ENCODE data around the gene CXCL1. TPM values are rescaled to one million over a fixed set of nuclear protein-coding genes. Genes with fewer than 3 reads are reported as not detected.
A peak's percentile ranks its signal among the peaks of the same experiment; 100 is the strongest.

Gene CXCL1
- total RNA-seq, 1 experiment from 2014 or later: 267 TPM

DNA sequence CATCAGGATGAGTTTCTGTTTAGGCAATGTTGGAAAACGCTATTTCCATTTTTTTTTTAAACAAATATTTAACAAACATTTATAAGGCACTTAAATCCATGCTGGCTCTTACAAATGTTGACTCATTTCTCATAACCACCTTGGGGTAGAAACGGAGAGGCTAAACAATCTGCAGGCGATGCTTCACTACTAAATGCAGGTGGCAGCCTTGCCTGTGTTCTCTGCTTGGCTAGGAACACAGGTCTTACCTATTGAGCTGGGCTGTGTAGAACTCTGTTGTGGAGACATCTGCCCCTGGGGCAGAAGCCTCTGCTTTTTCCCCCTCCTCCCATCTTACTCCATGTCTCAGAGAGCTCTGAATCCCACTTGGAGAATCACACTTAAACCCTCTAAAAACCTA lies 1.4 kb upstream of the CXCL1 start:
- Histone ChIP-seq H3K9ac (ENCODE audit: low read length) (peak overlapping the region; percentile 82), H3K27me3 (ENCODE audit: low read length) (no peaks in the 10 kb centered on the region), H2AFZ (ENCODE audit: low read length) (no peak overlapping the region), H4K20me1 (ENCODE audit: low read length) (no peaks in the 10 kb centered on the region), H3K36me3 (ENCODE audit: low read depth, low read length) (no peaks in the 10 kb centered on the region), H3K27ac (ENCODE audit: low read length) (peak overlapping the region; percentile 80), H3K79me2 (ENCODE audit: low read length) (no peaks in the 10 kb centered on the region), H3K9me3 (ENCODE audit: low read length) (no peaks in the 10 kb centered on the region), H3K9me2 (replicated peaks; ENCODE audit: low read length) (no peaks in the 10 kb centered on the region), H3K4me1 (ENCODE audit: insufficient read depth, low read length) (peaks cover 79% of the 10 kb centered on the region), H3K4me3 (ENCODE audit: low read length) (no peak overlapping the region), H3F3A (ENCODE audit: low read length, unreplicated experiment) (no peaks in the 10 kb centered on the region), H3K4me2 (ENCODE audit: low read length) (peak overlapping the region; percentile 81)
- CTCF ChIA-PET: interaction anchor here (0.5 to 1.6 kb wide), 10 partner anchors 15 to 267 kb away, joined by 3 to 9 read pairs (median 5); partner anchors contain the start of genes CXCL2, CXCL3 and PF4V1
- TF ChIP-seq EZH2phosphoT487 (IDR thresholded peaks at IDR 0.05; ENCODE audit: borderline replicate concordance, low read length): no peak
- TF ChIP-seq, protein P1, sequence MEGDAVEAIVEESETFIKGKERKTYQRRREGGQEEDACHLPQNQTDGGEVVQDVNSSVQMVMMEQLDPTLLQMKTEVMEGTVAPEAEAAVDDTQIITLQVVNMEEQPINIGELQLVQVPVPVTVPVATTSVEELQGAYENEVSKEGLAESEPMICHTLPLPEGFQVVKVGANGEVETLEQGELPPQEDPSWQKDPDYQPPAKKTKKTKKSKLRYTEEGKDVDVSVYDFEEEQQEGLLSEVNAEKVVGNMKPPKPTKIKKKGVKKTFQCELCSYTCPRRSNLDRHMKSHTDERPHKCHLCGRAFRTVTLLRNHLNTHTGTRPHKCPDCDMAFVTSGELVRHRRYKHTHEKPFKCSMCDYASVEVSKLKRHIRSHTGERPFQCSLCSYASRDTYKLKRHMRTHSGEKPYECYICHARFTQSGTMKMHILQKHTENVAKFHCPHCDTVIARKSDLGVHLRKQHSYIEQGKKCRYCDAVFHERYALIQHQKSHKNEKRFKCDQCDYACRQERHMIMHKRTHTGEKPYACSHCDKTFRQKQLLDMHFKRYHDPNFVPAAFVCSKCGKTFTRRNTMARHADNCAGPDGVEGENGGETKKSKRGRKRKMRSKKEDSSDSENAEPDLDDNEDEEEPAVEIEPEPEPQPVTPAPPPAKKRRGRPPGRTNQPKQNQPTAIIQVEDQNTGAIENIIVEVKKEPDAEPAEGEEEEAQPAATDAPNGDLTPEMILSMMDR (conservative IDR thresholded peaks at IDR 0.05; ENCODE audit: low read depth, low read length): peak; percentile 65
- DNase-seq: peak; percentile 97
- BruUV-seq (replicated peaks): no TSS peak
- peak; percentile 66 for ATAC-seq
- intact Hi-C loops (cut with micrococcal nuclease): loop anchor here (1.0 to 10.0 kb wide), 7 partner anchors 51 to 273 kb away; partner anchors contain the start of genes CXCL2 and CXCL3
- POLR2A ChIA-PET (ENCODE audit: unreplicated experiment): interaction anchor here (0.6 to 1.8 kb wide), 7 partner anchors 28 to 270 kb away, joined by 3 to 6 read pairs (median 4); partner anchors contain the start of gene CXCL6

- intact Hi-C loops (cut with micrococcal nuclease): loop anchor here (1.0 to 10.0 kb wide), 6 partner anchors 50 to 274 kb away; partner anchors contain the start of gene CXCL3
- Histone ChIP-seq H3K36me3 (ENCODE audit: low read depth, low read length) (no peaks in the 10 kb centered on the region), H3F3A (ENCODE audit: low read length, unreplicated experiment) (no peaks in the 10 kb centered on the region), H3K4me2 (ENCODE audit: low read length) (peak overlapping the region; percentile 81), H3K4me1 (ENCODE audit: insufficient read depth, low read length) (peaks cover 77% of the 10 kb centered on the region), H3K27ac (ENCODE audit: low read length) (peak overlapping the region; percentile 80), H3K27me3 (ENCODE audit: low read length) (no peaks in the 10 kb centered on the region), H3K9me3 (ENCODE audit: low read length) (no peaks in the 10 kb centered on the region), H3K9me2 (replicated peaks; ENCODE audit: low read length) (no peaks in the 10 kb centered on the region), H3K79me2 (ENCODE audit: low read length) (no peaks in the 10 kb centered on the region), H2AFZ (ENCODE audit: low read length) (peak overlapping the region; percentile 70), H3K9ac (ENCODE audit: low read length) (peak overlapping the region; percentile 82), H3K4me3 (ENCODE audit: low read length) (peak overlapping the region; percentile 65), H4K20me1 (ENCODE audit: low read length) (no peaks in the 10 kb centered on the region)
- TF ChIP-seq, protein P1 (conservative IDR thresholded peaks at IDR 0.05; ENCODE audit: low read depth, low read length): no peak
- TF ChIP-seq EZH2 (IDR thresholded peaks at IDR 0.05; ENCODE audit: low read length, unreplicated experiment) (no peak), EZH2phosphoT487 (IDR thresholded peaks at IDR 0.05; ENCODE audit: borderline replicate concordance, low read length) (no peak)
- DNase-seq (peak; percentile 24), ATAC-seq (peak; percentile 4)
- CTCF ChIA-PET: interaction anchor here (0.5 to 1.6 kb wide), 10 partner anchors 15 to 266 kb away, joined by 3 to 9 read pairs (median 5); partner anchors contain the start of genes CXCL2, CXCL3 and PF4V1
- POLR2A ChIA-PET (ENCODE audit: unreplicated experiment): interaction anchor here (0.6 to 1.8 kb wide), 10 partner anchors 29 to 789 kb away, joined by 3 to 6 read pairs (median 3); partner anchors contain the start of gene CXCL6
- TSS peak; percentile 59 for BruUV-seq (replicated peaks)
These were observed 725 bp upstream of the CXCL1 start for GRCh38 chr4:73868206-73869129.
